Measurements from ENCODE around the gene DEPDC1B.

- no peak for TF ChIP-seq EZH2 (IDR thresholded peaks at IDR 0.05; ENCODE audit: borderline replicate concordance)
- no peak for TF ChIP-seq CTCF (IDR thresholded peaks at IDR 0.05; ENCODE audit: poor library complexity)
- TF ChIP-seq EZH2phosphoT487 (IDR thresholded peaks at IDR 0.05; ENCODE audit: low read depth, severe bottlenecking, unreplicated experiment) = no peak
These were observed 4.0 kb upstream of the DEPDC1B start for GRCh38 chr5:60703944-60704343.

Measured in hepatocyte (in vitro differentiated cells).